ENCODE data around the gene GLP2R. TPM values are rescaled to one million over a fixed set of nuclear protein-coding genes. Genes with fewer than 3 reads are reported as not detected.

Gene GLP2R
- total and polyA plus RNA-seq, 3 donors from 2014 or later: 0.70 to 1.3 (median 0.81) TPM

GRCh38 chr17:9929871-9930270 is 104.1 kb downstream of the GLP2R start:
- no peak for DNase-seq
- Histone ChIP-seq H3K9me3 (no peaks in the 10 kb centered on the region), H3K27ac (no peak overlapping the region), H3K4me3 (no peak overlapping the region), H3K36me3 (ENCODE audit: low read depth, missing control alignments) (no peaks in the 10 kb centered on the region), H3K4me1 (no peaks in the 10 kb centered on the region), H3K27me3 (no peaks in the 10 kb centered on the region)
- TF ChIP-seq POLR2A (IDR thresholded peaks at IDR 0.05) (no peak), CTCF (IDR thresholded peaks at IDR 0.05) (no peak)
- intact Hi-C loops (cut with DNase I; ENCODE audit: low total_unique reads): loop anchor here (10.0 kb wide), 1 partner anchor 685 kb away; no protein-coding TSS in a partner anchor
- 72 to 84% methylated on average over 8 of the region's 8 CpGs for WGBS, 2 donors

DNA sequence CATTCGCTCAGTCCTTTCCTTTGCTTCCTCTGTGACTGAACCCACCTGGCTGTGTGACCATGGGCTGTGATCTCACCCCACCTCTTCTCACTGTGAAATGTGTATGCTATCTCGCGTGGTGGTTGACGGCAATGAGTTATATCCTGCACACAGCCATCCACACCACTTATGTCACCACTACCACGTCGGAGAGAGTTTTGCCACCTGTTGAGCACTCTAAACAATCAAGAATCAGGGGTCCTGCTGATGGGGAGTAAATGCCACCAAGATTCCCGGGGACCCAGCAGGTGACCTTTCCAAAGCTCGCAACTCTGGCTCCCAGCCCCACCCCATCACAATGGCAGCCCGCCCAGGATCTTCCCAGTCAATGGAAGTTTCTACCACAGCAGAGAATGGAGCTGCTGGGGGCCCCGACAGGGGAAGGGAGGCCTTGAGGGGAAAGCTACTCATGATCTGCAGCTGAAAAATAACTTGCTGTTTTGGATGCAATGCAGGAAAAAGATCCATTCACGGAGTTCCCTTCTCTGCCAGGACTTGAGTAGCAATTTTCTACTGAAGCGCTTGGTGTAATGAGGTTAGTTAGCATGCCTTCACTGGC is 105.5 kb downstream of the GLP2R start:
- H3K27ac ChIP-seq: no peak overlapping the region
- H3K27me3 ChIP-seq: no peaks in the 10 kb centered on the region
- TF ChIP-seq CTCF (IDR thresholded peaks at IDR 0.05): no peak
- TF ChIP-seq POLR2A (IDR thresholded peaks at IDR 0.05): no peak
- DNase-seq: no peak
- WGBS, 2 donors: 87 to 88% methylated on average over 12 of the region's 12 CpGs
- no peaks in the 10 kb centered on the region for H3K9me3 ChIP-seq
- no peak overlapping the region for H3K4me3 ChIP-seq
- intact Hi-C loops (cut with DNase I; ENCODE audit: low total_unique reads): no loop called here
- no peaks in the 10 kb centered on the region for H3K4me1 ChIP-seq
- no peaks in the 10 kb centered on the region for H3K36me3 ChIP-seq (ENCODE audit: low read depth, missing control alignments)

DNA sequence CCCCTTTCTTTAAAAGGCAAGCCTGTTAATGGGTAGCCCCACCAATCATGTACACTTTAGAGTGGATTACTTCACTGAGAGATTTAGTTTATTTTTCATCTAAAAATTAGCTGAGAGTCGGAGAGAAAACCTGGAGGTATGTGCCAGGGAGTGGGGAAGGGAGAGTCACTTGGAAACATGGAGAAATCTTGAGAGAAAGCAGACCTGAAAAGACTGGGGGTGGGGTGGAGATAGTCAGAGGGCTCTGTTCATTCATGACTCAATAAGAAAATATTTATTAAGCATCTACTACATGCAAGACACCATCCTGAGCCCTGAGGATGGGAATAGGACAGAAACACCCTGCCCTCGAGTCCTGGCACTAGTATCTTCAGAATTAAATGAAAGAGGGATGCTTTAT is 106.8 kb downstream of the GLP2R start:
- intact Hi-C loops (cut with DNase I; ENCODE audit: low total_unique reads): no loop called here

DNA sequence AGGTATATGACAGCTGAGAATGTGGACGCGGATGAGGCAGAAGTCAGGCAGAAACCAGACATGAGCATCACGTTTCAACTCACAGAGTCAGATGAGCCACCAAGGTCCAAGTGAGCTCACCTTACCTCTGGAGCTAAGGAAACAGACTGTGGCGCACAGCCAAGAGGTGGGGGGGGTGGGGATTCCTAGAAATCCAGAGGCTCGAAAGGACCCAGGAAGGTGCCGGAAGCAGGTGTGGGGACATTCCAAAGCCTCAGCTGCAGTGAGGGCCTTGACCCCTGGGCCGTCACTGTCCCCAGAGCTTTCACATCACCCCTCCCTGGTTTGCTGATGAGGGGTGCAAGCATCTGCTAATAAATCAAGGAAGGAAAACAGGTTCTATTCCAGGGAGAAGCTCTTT is 108.6 kb downstream of the GLP2R start:
- H3K27me3 ChIP-seq: no peaks in the 10 kb centered on the region
- H3K9me3 ChIP-seq: no peaks in the 10 kb centered on the region
- DNase-seq: no peak
- H3K36me3 ChIP-seq (ENCODE audit: low read depth, missing control alignments): no peaks in the 10 kb centered on the region
- TF ChIP-seq POLR2A (IDR thresholded peaks at IDR 0.05): no peak
- no peak for TF ChIP-seq CTCF (IDR thresholded peaks at IDR 0.05)
- intact Hi-C loops (cut with DNase I; ENCODE audit: low total_unique reads): no loop called here
- no peak overlapping the region for H3K27ac ChIP-seq
- H3K4me3 ChIP-seq: no peak overlapping the region
- WGBS, 2 donors: 88 to 90% methylated on average over 7 of the region's 7 CpGs
- peaks cover 14% of the 10 kb centered on the region for H3K4me1 ChIP-seq

More for the DNA sequence above, 106.8 kb downstream of the GLP2R start:
- no peaks in the 10 kb centered on the region for H3K36me3 ChIP-seq (ENCODE audit: low read depth, missing control alignments)
- no peaks in the 10 kb centered on the region for H3K9me3 ChIP-seq
- H3K4me1 ChIP-seq: peaks cover 10% of the 10 kb centered on the region
- no peak overlapping the region for H3K4me3 ChIP-seq
- H3K27ac ChIP-seq: no peak overlapping the region
- DNase-seq: no peak
- WGBS, 2 donors: 90 to 100% methylated on average over 2 of the region's 2 CpGs
- TF ChIP-seq CTCF (IDR thresholded peaks at IDR 0.05) (no peak), POLR2A (IDR thresholded peaks at IDR 0.05) (no peak)
- H3K27me3 ChIP-seq: no peaks in the 10 kb centered on the region

DNA sequence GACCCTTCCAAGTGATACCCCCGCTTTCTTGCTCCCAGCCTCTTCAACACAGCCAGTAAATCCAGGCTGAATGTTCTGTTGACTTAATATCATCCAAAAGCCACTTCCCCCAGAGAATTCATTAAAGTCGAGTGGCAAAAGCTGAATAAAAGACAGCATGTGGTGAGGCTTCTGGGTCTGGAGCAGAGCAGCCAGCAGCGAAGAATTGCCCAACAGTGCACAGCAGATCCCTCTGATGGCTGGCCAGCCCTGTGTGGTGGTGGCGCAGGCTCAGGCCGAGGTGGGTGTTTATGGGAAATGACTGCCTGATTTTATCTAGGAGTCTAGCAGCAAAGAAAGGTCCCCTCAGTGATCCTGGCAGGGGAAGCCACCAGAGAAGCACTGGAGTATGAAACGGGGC is 109.7 kb downstream of the GLP2R start:
- no peak for DNase-seq
- WGBS, 2 donors: 77 to 93% methylated on average over 5 to 6 of the region's 6 CpGs
- no peak for TF ChIP-seq CTCF (IDR thresholded peaks at IDR 0.05)
- TF ChIP-seq POLR2A (IDR thresholded peaks at IDR 0.05): no peak
- Histone ChIP-seq H3K9me3 (no peaks in the 10 kb centered on the region), H3K27ac (no peak overlapping the region), H3K4me1 (peaks cover 14% of the 10 kb centered on the region), H3K36me3 (ENCODE audit: low read depth, missing control alignments) (no peaks in the 10 kb centered on the region), H3K27me3 (no peaks in the 10 kb centered on the region), H3K4me3 (no peak overlapping the region)
- intact Hi-C loops (cut with DNase I; ENCODE audit: low total_unique reads): no loop called here
